HG02884 (cell line): ENCODE results near the gene COL4A5.
"Not testable (repeated sequence)": the region's sequence is repeated elsewhere in the genome, so short reads cannot be mapped to it uniquely, and the experiment has no call there.

Experiments used
- ATAC-seq: cut with Tn5 transposase; IDR thresholded peaks from one replicate; pipeline ENCODE4 v1.9.1; 2021; ENCODE audit warnings: mild to moderate bottlenecking, moderate library complexity; ENCODE audit not compliant: unreplicated experiment

The COL4A5 gene

DNA sequence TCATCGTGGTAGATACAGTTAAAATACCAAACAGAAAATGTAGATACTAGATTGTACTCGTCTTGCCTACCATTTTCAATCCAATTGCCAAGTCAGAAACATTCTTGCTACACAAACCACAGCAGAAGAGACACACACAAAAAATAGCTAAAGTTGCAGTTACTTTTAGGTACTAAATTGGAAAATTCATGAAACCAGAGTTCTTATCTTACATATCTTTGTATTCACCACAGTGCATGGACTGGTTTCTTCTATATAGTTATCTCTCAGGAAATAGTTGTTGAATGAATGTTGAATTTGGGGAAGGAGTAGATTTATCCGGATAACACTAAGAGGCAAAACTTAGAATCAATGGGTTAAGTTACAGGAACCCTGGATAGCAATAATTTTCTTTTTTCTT lies 14.2 kb downstream of the COL4A5 start:
- no peak for ATAC-seq

DNA sequence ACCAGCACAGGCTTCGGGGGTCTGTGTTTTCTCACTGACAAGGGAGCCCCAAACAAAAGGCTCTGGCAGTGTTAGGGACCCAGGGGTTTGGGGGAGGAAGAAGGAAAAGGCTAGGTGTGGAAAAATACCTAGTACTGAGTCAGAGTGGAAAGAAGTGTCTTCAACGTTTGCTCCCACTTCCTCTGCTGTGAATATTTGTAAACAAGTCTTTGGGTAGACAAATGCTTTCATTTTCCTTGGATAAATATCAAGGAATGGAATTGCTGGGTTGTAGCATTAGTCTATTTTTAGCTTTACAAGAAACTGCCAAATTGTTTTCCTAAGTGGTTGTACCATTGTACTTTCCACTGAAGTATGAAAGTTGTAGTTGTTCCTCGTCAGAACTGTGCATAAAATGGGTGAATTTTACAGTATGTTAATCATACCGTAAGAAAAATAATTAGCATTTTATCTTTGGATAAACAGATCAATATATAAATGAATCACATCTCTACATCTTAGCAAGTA lies 17.4 kb downstream of the COL4A5 start:
- ATAC-seq: no peak

DNA sequence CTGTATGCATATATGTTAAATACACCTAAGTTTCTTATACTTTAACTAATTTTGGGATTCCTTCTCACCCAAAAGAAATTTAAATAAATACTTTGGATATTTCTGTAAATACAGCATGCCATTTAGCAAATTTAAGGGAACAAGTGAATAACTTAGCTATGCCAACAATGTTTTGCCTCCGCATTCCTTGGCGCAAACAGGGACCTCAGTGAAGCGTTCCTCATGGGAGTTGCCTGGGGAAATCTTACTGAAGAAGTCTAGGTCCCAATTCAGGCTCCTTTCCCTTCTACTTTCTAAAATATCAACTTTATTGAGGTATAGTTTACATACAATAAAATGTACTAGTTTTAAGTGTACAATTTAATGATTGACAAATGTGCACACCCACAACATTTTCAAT lies 25.0 kb downstream of the COL4A5 start:
- ATAC-seq: no peak

DNA sequence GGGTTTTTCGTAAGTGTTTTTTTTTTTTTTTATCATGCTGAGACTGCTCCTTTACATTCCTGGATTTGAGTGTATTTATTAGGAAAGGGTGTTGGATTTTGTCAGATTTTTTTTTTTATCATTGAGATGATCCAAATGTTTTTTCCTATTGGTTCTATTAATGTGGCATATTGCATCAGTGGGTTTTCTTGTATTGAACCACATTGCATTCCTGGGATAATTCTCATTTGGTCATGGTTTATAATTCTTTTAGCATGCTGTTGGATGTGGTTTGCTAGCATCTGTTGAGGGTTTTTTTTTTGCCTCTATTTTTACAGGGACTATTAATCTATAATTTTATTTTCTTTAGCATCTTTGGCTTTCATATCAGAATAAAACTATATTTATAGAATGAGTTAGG lies 28.8 kb downstream of the COL4A5 start:
- ATAC-seq: no peak

DNA sequence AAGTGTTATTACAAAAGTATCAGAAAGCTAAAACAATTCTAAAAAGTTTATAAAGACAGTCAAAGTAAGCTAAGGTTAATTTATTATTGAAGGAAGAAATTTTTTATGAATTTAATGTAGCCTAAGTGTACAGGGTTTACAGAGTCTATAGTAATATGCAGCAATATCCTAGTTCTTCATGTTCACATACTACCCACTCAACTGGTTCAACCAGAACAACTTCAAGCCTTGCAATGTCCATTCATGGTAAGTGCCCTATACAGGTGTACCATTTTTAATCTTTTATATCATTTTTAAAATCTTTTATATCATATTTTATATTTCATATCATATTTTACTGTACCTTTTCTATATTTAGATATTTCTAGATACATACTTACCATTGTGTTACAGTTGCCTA lies 34.3 kb downstream of the COL4A5 start:
- no peak for ATAC-seq

DNA sequence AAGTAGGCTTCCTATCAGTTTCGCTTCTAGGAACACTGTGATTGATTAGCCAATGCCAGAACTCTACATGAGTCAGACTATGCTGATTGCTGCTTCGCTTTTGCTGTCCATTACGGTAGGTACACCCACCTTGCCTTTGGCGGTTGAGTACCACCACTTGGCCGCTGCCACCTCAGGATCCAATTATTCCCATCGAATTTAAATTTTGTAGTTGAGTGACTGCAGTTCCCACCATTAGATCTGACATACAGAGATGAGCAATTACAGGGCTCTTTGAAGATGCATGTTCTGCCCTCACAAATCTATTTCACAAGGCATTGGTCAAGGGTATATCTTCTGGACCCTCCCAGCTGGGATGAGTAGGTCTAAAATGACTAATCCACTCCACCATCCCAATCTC lies 41.9 kb downstream of the COL4A5 start:
- not testable (repeated sequence) for ATAC-seq

DNA sequence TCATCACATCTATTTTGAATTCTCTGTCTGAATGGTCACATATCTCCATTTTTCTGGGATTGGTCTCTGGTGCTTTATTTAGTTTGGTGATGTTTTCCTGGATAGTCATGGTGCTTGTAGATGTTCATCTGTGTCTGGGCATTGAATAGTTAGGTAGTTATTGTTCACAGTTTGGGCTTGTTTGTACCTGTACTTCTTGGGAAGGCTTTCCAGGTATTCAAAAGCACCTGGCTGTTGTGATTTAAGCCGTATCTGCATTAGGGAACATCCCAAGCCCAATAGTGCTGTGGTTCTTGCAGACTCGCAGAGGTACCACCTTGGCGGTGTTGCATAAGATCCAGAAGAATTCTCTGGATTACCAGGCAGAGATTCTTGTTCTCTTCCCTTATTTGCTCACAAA lies 44.6 kb downstream of the COL4A5 start:
- ATAC-seq: no peak

DNA sequence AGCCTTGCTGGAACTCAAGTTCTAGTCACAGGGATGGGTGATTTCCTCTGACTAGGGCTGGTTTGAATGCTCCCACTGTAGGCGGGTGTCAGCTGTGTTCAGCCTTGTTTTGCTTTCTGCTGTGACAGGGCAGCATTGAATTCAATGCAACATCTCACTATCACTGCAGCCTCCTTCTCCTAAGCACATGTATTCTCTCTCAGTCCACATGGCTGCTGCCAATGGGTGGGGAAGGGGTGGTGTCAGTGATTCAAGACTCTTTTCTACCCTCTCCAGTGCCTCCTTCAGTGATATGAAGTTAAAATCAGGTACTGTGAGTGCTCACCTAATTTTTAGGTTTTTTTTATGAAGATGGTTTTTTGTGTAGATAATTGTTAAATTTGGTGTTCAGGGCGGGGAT lies 46.3 kb downstream of the COL4A5 start:
- no peak for ATAC-seq

DNA sequence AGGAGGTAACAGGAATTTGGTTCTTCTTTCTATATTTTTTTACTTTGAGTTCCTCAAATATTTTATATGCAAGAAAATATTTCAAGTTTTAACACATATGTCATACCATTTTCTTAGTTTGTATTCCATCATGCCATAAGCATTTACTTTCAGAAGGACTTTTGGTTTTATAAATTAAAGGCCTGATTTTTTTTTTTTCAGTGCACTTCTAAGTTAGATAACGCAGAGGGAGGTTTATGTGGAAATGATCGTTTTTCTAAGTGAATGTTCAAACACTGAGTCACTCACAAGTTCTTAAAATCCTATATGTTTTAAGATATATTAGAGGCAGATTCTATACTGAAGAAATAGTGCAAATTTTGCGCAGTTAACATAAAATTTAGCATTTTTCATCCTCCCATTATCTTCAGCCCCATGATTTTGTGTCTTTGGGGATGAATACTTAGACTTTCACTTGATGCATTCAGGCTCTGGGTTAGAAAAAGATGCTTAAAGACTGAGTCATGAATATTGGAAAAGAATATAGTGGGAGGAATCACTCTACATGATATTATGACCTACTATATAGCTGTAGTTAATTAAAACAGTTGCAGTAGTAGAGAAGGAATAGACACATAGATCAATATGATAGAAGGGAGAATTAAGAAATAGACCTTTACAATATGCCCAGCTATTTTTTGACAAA lies 54.9 kb downstream of the COL4A5 start:
- no peak for ATAC-seq

DNA sequence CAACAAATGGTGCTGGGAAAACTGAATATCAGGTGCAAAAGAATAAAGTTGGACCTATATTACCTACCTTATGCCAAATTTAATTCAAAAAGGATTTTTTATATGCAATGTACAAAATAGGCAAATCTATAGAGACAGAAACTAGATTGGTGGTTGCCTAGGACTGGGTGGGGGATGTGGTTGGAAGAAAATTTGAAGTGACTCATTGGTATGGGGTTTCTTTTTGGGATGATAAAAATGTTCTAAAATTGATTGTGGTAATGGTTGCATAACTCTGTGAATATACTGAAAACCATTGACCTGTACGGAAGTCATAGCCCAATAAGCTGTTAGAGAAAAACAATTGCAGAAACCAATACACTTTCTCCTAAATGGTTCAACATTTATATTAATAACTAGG lies 72.1 kb downstream of the COL4A5 start:
- ATAC-seq: no peak

DNA sequence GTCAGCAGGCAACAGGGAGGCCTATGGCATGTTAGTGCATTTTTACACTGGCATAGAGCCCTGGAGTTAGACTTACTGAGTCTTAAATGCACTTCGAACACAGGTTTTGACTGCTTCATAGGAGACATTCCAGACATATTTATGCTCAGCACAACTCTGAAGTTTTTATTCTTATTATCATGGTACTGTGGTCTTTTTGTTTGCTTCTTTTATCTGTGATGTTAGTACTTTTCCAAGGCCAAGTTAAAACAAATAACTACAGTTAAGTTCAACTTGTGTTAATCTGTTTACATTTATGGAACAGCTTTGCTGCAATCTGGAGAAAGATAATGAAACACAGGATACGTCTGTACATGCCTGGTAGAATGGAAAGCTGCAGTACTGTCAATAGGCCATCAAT lies 76.5 kb downstream of the COL4A5 start:
- ATAC-seq: no peak

DNA sequence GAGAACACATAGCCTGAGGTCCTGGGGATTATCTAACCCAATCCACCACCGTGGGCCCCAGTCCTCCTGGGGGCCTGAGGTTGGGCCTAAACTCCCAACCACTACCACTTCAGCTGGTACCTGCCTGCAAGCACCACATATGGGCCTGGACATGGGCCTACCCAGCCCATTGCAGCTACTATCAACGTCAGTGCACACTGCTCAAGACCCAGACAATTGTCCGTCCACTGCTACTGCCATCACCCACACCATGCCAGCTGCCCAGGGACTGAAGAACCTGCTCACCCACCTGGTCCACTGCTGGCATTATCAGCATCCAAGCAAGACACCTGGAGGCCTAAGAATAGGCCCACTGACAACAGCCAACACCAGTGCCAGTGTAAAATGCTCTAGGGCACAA lies 88.1 kb downstream of the COL4A5 start:
- ATAC-seq: no peak

DNA sequence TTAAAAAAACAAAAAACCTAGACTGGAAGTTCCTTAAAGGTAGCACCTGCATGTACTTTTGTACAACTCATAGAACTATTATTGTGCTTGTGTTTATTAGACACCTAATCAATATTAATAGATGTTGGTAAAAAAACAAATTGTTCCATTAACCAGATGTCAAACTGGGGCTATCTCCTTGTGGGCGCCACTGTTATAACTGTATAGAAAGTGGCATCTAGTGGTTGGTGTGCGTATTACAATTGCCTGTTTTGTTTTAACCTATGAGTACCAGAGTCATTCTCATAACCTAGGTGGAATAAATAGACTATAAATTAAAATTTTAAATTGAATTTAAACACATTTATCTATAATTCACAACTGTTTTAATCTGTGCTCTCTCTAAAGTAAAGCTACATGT lies 97.4 kb downstream of the COL4A5 start:
- ATAC-seq: peak; percentile 88

DNA sequence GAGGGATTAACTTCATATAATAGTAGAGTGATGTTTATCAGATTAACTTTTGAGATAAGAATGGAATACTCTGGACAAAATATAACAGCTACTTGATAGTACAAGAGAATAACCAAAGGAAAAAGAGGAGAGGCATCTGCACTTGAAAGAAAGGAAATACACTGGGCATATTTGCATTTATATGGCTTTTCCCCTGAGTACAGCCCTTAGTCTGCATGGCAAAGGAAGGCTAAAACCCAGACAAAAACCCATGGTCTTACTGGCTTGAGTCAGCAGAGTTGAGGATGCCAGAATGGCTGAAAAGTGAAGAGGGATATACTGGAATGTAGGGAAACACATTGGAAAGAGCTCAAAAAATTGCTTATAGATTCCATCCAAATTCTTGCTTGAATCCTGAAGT lies 101.6 kb downstream of the COL4A5 start:
- ATAC-seq: no peak

DNA sequence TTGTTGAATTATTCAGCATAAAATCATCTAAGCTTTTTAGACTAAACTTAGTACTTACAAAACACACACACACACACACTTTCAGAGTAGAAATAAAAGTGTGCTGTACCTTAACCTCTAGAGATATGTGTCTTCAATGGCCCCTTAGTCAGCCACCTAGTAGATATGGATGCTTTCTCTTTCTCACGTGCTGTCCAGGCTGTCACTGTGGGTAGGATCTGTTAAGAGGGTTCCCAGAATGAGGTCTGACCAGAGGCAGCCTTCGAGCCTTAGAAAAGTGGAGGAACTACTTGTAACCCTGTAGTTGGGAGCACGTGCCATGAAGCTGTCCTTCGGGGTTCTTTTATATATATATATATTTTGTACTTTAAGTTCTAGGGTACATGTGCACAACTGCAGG lies 117.9 kb downstream of the COL4A5 start:
- ATAC-seq: no peak

DNA sequence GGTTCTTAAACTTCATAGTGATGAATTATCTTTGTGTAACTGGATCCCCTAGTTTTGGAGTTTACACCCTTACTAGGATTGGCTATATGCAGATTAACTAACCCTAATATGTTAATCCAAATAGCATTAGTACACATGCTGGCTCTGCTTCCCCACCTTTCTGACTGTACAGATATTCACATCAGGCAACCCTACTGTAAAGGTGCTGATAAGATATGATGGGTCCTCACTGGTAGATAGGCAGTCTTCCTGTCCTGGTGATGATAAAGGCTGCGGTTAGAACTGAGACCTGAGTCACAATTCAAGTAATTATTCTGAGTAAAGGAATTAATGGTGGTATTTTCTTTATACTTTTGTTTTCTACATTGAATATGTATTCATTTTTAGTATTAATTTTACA lies 118.6 kb downstream of the COL4A5 start:
- no peak for ATAC-seq

DNA sequence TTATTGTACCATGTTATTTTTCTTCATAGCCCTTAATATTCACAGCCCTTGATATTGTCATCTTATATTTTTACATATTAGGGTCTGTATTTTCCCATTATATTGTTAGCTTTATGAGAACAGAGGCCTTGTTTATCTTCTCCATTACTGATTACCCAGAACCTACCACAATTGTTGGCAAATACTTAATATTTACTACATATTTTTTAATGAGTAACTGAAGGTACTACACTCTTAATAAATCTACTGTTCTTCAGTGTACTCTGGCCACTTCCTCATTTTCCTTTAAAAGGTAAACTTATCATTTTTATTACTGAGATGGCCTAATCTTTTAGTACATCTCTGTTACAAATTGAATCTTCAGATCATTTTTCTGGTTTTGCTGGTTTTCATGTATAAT lies 133.5 kb downstream of the COL4A5 start:
- ATAC-seq: no peak

DNA sequence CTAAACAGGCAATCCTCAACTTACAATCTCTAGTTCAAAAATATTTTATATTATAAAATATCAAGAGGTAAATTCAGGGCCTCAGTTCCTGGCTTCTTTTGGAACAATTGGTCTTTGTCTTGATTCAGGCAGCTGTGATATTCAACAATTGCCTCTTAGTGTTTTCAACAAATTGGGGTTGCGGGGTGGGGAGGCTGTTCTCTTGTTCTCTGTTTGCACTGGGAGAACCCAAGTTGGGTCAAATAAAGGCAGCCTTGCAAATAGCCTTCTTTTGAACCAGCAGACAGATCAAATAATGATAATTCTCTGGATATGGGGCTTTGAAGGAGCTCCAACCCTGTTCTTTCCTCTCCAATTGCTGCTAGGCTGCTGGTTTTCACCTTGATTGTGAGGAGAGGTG lies 142.5 kb downstream of the COL4A5 start:
- no peak for ATAC-seq

DNA sequence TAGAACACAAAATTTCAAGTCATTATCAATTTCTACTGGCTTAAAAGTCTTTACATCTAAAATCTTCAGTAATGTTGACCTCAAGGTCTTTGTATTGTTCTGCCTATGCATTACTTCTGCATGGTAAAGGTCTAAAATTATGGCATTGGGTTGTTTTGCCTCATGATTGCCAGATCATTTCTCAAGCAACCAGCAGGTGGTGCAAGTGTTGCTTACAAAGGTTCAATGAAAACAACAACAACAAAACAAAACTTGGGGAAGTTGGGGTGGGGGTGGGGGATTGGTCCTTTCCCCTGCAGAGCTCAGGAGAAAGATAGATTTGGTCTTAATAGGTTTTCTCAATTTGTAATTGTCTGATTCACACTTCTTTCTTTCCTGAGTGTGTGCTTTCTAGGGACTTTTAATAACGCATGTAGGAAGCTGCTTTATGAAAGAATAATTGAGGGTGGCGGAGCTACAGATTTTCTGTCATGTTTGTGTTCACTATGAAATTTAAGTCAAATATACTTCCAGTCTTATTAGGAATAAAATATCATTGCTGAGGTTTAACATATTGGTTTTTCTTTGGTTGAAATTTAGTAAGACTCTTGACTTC lies 145.1 kb downstream of the COL4A5 start:
- no peak for ATAC-seq

DNA sequence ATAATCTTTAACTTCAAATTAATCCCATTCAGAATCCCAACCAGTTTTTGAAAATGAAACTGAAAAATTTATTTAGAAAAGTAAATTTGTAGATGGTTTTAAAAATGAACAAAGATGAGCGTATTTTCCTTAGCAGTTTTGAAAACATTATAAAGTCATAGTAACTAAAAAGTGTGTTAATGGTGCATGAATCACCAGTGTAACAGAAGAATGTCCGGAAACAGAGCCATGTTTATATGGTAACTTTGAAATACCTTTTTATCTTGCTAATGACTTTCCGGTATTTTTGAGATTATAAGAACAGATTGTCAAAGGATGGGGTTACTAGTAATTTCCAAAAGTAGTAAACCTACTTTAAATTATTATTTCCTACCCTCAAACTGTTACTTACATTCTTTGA lies 150.9 kb downstream of the COL4A5 start:
- no peak for ATAC-seq

DNA sequence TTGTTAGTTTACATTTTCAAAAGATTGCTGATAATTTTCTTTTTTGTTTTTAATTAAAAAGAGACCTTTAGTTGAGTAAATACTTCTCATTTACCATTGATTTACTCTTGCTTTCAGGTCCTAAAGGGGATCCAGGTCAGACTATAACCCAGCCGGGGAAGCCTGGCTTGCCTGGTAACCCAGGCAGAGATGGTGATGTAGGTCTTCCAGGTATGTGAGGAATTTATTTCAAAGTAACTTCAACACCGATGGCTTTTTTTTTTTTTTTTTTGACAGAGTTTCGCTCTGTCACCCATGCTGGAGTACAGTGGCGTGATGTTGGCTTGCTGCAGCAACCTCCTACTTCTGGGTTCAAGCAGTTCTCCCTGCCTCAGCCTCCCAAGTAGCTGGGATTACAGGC lies 161.6 kb downstream of the COL4A5 start:
- ATAC-seq: no peak

DNA sequence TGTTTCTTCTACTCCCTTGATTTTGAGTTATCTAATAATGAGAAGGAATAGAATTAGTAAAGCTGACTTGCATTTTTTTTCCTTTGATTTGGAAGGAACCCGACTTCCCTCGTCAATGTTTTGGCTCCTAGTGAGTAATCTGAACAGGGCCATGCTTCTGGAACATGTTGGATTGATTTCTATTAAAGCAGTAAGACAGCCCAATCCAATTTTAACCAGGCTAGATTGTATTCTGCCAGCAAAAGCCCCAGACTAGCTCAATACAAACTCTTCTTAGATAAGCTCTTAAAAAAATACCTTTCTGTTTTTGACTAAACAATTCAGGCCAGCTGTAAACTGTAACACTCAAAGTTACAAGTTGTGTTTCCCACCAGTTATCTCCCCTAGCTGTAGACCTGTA lies 170.5 kb downstream of the COL4A5 start:
- no peak for ATAC-seq

DNA sequence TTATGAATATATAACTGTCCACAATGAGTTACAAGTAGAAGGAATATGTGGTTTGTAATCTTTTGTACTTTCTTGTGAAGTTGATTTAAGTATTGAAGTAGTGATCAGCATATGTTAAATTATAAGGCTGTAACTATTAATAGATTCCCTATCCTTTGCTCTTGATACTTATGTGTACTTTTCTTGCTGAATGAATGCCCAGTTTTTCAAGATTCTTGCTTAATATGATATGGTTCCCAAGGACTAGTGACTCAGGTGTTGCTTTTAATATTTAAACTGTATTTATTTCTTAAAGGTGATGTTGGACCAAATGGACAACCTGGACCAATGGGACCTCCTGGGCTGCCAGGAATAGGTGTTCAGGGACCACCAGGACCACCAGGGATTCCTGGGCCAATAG lies 175.0 kb downstream of the COL4A5 start:
- ATAC-seq: no peak
